ENCODE data around the gene ATP11B. TPM values are rescaled to one million over a fixed set of nuclear protein-coding genes. Genes with fewer than 3 reads are reported as not detected.

Gene ATP11B
- total RNA-seq, 4 donors from 2014 or later = 59.0 to 117 (median 75.7) TPM

- no peak for ATAC-seq (ENCODE audit: low FRiP score)
Measured at GRCh38 chr3:182969853-182970252, 176.5 kb downstream of the ATP11B start.

DNA sequence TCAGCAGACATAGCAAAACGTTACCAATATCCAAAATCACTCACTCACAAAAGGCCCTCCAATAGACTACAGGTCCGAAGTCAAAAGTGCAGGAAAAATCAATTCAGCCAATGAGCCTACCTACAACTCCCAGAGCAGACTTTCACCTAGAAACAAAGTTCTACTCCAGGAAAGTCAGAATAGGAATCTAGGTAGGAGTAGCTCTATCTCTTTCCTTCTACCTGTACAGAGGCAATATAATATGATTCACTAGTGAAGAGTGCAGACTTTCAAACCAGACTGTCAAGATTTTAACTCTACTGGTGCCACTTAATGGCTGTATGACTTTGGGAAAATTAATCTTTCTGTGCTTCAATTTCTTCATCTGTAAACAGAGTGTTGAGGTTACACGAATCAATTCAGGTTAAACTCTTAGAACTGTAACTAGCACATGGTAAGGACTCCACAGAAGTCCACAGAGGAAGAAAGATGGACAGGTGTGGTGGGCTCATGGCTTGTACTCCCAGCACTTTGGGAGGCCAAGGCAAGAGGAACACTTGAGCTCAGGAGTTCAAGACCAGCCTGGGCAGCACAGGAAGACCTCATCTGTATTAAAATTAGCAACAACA, 177.6 kb downstream of the ATP11B start:
- DNase-seq (ENCODE audit: low spot score) (no peak), ATAC-seq (ENCODE audit: low FRiP score) (no peak)
- TF ChIP-seq, protein P1, sequence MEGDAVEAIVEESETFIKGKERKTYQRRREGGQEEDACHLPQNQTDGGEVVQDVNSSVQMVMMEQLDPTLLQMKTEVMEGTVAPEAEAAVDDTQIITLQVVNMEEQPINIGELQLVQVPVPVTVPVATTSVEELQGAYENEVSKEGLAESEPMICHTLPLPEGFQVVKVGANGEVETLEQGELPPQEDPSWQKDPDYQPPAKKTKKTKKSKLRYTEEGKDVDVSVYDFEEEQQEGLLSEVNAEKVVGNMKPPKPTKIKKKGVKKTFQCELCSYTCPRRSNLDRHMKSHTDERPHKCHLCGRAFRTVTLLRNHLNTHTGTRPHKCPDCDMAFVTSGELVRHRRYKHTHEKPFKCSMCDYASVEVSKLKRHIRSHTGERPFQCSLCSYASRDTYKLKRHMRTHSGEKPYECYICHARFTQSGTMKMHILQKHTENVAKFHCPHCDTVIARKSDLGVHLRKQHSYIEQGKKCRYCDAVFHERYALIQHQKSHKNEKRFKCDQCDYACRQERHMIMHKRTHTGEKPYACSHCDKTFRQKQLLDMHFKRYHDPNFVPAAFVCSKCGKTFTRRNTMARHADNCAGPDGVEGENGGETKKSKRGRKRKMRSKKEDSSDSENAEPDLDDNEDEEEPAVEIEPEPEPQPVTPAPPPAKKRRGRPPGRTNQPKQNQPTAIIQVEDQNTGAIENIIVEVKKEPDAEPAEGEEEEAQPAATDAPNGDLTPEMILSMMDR (IDR thresholded peaks at IDR 0.05) = no peak

More at GRCh38 chr3:182969853-182970252, 176.5 kb downstream of the ATP11B start:
- no peak for DNase-seq (ENCODE audit: low spot score)
- TF ChIP-seq, protein P1 (IDR thresholded peaks at IDR 0.05) = no peak

Other genes with a start within 250 kb of the ATP11B start
- gene DCUN1D1, start 187.0 kb downstream of the ATP11B start, total RNA-seq = 10 to 100 TPM; 19.5 to 27.7 (median 22.2) TPM

All from omental fat pad (tissue), 4 donors.